IPS-11a (cell line): ENCODE results near the gene NKX3-2.
A peak's percentile ranks its signal among the peaks of the same experiment; 100 is the strongest.

ENCODE experiments used
- H3K4me3 ChIP-seq: one replicate; pipeline ENCODE4 v1.5.1; 2013; ENCODE audit warnings: low read depth, low read length, control low read depth

The NKX3-2 gene

DNA sequence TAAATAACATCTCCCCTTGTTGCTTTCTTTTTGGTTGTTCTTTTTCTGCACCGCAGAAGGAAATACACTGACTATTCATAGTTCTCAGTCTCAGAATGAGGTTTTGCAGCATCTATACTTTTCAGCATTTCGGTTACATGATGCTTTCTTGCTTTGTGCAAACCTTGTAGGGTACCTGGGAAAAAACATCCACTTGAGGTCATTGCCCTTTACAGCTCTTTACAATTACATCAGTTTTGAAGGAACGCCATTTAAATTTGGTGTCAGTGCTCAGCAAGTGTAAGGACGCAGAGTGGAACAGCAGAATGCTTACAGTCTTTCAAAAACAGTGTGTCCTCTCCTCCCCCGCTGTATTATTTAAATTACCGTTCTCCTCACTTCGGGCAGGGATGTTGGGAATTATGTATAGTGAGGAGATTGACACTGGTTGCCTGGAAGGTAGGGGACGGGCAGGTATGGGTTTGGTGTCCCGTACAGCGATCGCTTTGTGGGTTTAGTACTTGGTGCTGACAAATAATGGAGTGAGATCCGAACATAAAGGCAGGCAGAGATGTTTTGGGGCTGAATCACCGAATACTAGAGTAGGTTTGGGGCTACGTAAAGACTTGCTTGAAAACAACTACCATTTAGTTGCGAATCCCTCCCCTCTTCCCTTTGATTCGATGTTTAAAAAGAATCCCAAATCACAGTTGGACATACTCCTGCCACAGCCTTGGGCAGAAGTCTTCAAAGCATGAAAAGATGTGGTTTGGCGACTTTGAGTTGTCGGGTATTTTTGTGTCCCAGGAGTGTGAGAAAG lies 2.0 kb upstream of the NKX3-2 start:
- H3K4me3 ChIP-seq: peak overlapping the region; percentile 56

DNA sequence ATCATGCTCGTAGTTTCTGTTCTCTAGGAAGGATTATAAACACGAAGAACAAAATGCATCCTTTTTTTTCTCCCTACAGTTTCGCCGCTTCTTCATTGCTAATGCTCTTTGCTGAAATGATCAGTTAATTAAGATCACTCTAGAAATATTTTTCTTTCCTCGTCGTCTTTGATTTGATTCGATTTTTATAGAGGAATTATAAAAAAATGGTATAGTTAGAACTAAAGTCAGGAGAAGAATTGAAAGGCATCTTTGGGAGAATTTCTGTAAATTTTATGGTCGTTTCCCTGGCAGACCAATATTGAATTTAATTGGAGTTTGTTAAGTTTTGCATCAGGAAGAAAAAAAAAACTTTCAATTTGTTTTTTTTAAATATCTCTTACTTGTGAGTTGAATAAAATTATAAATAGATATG lies 1.1 kb upstream of the NKX3-2 start:
- no peak overlapping the region for H3K4me3 ChIP-seq

DNA sequence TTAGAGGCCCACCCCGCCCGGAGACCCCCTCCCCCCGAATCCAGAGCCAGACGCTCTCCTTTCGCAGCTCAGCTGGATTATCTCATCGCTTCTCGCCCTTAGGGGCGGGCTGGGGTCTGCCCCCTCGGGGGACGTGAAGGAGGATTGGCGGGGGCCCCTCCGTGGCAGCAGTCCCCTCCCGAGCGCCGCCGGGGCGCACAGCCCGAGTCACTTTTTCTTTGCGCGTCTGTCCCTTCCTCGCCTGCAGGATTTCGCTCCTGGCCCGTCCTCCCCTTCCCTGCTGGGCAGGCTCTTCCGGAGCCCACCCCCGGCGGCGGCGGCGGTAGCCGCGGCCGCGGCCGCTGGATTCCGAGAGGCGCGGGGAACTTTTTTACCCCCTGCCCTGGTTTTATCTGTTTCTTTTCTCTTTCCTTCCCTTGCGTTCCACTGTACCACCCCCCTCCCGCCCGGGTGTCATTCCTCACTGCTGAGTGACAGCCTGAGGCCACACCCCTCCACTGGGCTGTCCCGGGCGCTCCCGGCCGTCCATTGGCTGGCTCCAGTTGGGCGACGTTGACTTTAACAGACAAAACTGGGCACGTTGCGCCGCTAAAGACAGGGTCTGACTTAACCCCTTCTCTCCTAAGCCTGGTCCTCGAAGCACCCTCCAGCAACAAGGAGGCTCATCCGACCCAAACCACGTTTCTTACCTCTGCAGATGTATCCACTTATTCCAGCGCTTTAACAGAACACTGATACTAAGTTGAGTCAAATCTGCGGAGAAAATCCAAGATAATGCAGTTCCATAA lies 492 bp upstream of the NKX3-2 start:
- H3K4me3 ChIP-seq: peak overlapping the region; percentile 38

DNA sequence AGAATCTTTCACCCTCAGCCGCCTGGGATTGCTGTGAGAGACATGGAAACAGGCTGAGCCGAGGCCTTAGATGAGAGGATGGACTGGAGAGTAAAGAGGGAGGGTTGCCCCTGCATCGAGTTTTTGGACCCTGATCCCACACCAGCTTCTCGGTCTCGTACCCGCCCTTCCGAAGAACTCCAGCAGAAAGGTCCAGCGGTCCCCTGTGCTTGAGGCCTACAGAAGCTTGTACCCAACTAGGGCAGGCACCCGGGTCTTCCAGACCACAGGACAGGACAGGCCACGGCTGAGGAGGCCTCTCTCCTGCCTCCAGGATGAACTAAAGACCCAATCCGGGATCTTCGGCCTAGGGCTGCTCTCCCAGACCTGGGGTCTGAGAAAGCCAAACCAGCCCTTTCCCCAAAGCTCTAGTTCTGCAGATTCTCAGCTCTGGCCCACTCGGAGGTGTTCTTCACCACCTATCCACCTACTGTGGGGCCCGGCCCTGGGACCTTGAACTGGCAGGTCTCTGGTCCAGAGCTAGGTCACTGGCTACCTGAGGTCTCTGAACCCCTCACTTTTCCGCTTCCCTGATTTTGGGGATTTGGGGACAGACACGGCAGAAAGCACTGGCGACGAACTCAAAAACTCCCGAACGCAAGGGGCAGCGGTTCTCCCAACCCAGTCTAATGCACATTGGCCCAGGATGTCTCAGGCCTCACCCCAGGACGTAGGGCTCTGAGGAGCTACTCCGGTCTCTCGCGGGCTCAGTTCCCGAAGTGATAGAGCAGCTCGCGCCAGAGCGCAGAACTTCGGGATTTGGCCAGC lies 1.1 kb downstream of the NKX3-2 start:
- peak overlapping the region; percentile 24 for H3K4me3 ChIP-seq

DNA sequence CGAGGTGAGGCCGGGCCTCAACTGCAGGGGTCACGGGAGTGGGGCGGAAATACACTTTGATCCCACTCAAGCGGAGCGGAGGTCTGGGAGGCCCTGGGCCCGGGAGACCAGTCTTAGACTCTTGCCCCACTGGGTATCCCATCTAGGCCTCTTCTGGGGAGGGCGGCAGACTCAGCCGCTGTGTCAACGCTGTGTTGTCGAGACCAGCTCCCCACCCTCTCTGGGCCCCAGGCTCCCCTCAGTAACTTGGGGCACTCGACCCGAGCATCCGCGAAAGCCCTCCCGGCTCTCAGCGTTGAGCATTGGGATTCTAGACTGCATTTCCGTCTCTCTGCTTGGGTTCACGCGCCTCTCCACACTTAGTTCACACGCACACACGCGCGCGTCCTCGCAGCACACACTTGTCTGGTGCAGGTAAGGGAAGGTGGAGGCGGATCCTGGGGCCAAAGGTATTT lies 1.7 kb downstream of the NKX3-2 start:
- no peak overlapping the region for H3K4me3 ChIP-seq

DNA sequence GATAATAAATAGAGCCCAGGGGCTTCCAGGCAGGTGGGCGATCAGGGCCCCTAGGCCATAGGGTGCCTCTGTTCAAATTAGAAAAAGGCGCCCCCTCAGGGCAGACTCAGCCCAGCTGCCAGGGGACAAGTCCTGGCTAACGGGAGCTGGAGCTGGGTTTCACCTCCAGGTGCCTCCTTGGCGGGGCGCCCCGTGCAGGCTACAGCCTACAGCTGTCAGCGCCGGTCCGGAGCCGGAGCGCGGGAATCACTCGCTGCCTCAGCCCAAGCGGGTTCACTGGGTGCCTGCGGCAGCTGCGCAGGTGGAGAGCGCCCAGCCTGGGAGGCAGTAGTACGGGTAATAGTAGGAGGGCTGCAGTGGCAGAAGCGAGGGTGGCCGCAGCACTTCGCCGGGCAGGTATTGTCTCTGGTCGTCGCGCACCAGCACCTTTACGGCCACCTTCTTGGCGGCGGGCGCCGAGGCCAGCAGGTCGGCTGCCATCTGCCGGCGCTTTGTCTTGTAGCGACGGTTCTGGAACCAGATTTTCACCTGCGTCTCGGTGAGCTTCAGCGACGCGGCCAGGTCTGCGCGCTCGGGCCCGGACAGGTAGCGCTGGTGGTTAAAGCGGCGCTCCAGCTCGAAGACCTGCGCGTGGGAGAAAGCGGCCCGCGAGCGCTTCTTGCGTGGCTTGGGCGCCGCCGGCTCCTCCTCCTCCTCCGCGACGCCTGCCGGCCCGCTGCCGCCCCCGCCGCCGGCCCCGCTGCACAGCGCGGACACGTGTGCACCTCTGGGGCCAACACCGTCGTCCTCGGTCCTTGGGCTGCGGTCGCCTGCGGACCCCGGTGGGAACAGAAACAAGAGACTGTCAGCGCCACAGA lies 2.4 kb downstream of the NKX3-2 start:
- H3K4me3 ChIP-seq: no peak overlapping the region

DNA sequence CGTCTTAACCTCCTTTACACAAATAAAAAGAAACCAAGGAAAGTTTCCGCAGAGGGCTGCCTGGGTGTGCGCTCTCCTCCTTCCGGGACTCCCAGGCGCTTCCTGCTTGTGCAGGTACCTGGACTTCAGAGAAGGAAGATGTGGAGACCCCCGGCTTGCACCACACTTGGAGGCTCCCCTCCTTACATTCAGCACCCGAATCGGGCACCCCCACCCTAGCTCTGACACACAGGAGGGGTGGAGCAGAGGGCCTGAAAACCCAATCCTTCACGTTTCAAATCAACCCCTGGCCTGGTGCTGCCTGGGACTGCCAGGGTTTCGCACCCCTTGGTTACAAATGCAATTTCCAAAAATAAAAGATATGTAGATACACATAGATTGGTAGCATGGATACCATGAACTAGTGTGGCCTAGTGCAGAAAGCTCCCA lies 3.1 kb downstream of the NKX3-2 start:
- no peak overlapping the region for H3K4me3 ChIP-seq

DNA sequence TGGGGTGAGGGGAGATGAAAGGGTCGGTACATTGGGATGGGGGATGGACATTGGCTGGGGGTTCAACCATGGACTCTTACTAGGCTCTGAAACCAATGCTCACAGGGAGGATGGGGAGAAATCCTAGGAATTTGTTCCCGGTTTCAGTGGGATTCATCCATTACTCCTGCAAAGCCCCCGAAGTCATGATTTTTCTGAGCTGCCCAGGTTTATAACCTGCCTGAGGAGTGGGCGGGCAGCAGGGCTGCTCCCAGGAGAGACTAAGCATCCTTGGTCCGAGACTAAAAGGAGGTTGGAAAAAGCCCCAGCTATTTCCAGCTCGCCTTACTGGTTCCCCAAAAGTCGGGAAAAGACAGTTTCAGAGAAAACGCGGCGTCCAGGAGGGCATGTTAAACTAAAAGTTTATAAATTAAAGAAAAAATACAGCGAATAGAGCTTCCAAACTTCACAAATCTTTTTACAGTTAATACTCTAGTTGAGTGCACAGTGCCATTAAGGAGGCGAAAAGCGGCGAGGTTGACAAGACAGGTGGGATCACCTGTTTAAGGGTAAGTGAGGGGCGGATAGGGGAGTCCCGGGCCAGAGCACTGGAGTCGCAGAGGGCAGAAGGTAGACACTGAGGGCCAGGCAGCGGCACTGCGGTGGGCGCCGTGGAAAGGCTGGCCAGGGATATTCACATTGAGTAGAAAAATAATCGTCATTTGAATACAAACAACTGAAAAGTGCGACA lies 3.7 kb downstream of the NKX3-2 start:
- H3K4me3 ChIP-seq: no peak overlapping the region

DNA sequence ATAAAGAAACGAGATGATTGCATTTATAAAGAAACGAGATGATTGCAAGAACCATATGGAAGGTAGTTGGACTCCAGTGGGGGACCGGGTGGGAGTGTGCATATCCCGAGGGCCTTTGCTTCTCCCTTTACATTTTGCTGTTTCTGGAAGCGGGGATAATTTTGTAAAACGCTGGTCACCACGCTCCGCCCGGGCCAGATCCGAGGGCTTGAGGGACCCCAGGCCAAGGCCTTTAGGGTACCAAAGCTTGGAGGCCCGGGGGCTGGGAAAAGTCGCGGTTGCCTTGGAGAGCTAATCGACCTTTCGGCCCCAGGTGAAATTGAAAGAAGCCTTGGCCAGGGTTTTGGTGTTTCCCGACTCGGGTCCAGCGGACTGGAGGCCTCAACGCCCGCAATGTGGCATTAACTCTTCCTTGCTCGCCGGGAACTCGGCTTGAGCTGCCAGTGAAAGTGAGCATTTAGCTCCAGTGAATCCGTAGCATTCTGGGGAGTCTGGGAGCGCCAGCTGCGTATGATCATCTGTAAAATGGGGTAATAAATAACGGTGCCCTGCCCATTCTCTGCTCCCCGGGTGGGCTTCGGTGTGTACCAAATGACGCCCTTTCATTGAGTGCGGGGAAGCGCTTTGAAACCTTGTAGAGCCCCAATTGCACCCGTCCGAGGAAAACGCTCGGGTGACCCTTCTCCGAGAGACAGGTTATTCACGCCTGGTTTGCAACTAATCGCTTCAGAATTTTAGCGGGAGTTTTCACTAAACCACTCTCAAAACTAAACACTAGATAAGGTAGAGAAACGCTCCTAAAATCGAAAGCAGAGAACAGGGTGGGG lies 4.5 kb downstream of the NKX3-2 start:
- no peak overlapping the region for H3K4me3 ChIP-seq

DNA sequence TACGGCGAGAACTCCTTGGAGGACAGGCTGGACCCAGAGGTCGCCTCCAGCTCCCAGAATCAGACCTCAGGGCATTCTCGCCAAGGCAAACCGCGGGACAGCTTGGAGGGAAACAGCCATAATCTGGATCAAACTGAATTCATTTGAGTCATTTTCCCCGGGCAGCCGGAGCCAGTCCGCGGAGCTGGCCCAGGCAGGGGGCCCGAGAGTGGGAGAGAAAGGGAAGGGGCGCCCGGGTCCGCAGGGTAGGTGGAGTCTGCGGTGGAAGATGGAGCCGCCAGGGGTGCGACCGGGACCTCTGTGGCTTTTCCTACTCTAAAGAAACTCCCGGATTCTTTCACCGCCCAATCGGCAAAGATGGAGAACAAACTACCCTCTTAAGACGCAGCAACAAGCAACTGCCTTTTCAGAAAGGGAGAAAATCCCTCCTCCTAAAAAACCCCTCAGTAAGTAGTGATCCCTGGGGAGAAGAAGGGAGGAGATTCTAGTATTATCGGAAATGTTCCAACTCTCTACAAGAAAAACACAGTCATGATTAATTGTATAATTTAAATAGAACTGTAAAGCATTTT lies 5.2 kb downstream of the NKX3-2 start:
- no peak overlapping the region for H3K4me3 ChIP-seq

DNA sequence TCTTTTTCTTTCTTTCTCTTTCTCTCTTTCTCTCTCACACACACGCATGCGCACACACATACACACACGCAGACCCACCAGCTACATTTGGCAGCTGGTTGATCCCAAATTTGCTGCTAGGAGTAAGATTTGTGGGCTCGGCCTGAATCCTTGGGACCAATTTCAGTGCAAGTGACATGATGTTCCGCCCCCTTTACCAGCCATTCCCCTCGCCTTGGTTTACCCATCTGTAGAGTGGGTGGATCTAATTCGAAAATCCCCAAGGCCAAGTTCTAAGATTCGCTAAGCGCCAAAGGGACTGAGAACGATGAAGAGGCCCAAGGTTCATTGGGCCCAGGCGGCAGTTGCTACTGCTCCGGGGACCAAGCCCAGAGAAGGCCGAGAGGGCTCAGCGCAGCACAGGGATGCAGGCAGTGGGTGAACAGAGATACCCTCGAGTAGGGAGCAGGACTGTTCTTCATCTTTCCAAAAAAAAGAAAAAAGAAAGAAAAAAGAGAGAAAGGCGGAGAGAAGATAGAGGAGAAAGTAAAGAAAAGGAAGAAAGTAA lies 5.8 kb downstream of the NKX3-2 start:
- no peak overlapping the region for H3K4me3 ChIP-seq

DNA sequence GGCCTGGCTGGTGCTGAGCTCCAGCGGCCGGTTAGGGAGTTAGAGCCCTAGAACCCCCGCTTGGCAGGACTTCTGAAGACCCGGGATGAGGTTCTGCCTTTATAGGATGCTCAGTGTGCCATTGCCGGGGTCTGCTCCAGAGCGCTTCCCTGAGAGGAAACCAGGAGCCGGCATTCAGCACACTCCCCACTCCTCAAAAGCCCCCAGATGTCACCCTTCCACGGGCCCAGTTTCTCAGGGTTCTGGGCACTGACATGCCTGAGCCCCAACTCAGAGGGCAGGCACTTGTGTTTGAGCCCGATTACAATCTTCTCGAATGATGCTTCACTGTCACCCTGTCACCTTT lies 6.5 kb downstream of the NKX3-2 start:
- no peak overlapping the region for H3K4me3 ChIP-seq

DNA sequence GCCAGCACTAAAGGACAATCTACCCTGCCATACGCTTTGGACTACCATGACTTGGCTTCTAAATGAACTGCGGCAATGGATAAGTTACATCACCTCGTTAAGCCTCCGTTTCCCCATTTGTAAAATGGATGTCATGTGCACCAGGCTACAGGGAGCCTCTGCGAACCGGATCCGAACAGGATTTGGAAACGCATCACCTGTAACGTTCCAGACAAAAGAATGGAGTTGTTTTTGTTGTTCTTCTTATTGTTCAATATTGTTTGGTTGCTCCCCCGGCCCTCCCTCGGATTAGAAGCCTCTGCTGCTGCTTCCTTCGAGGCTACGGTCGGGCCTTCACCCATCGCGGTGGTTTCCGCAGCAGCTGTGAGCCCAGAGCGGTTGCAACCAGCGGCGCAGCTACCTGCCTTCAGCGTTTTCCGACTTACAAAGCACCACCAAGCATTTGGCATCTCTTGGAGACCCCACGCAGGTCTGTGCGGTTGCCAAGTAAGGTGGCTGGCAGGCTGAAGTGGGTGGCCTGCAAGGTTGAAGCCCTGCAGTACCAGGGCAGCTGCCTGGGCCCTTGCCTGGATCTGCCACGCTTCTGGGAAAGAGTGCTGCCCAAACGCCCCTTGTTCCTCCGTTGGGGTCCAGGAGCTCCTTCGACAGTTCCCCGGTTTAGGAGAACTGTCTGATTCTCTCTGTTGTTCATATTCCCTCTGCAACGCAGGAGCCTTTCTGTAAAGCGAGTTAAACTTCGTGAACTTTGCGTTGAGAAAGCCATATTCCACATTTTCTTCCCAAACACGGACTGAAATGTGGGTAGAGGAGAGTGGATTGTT lies 7.1 kb downstream of the NKX3-2 start:
- H3K4me3 ChIP-seq: no peak overlapping the region

DNA sequence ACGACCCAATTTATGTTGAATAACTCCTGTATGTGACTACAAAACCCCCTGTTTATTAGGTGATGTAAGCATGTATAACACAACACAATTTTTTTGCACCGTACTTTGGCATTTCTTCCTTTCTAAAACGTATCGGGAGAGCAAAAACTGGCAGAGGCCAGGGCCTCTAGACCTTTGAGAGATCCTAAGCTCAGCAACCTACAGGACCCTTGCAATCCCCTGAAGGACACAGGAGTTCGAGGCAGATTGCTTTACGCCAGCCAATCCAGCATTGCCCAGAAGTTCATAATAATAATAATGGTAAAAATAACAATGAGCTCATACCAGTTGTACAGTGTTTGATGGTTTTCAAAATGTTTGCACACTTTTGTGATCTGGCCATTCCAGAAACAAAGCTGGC lies 7.7 kb downstream of the NKX3-2 start:
- H3K4me3 ChIP-seq: no peak overlapping the region

DNA sequence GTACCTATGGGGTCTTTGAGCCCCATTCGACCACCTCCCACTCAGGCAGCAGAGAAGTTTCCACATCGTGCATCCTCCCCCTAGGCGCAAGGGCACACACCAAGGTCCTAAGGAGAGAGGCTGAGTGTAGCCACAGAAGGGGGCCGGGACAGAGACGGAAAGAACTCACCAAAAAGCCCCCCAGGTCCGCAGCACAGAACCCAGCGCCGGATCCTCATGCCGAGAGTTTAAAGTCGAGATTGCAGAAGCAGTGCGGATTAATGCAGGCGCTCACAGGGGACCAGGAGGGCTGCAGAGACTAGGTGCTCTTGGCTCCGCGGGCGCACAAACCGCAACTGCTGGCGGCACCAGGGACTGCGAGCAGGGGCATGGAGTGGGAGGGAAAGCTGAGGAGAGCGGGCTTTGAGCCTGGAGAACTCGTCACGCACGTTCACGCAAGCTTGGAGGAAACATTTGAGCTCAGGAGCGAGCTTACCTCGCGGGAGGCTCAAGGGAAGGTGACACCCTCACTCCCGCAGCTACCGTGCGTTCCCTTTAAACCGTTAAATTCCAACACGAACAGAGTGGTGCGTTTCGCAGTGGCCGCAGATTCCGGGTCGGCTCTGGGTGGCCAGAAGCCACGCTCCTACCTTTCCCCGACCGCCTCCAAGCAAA lies 8.5 kb downstream of the NKX3-2 start:
- no peak overlapping the region for H3K4me3 ChIP-seq

DNA sequence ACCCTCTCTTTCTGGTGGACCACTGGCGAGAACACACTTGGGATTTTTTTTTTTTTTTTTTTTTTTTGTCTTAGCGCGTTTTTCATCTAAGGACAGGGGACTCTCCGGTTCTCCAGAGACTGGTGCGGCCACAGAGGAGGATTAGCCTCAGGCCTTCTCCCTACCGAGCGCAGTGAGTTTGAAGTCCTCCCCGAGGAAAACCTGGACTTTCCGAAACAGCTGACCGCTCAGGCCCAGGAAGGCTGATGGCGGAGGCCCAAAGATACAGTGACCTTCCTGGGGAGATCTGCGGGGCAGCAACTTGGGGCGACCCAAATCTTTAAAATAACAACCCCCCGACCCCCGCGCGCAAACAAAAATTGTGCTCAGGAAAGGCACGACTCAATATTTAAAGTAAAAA lies 9.2 kb downstream of the NKX3-2 start:
- H3K4me3 ChIP-seq: no peak overlapping the region
